Upper lobe of left lung (tissue), 4 donors: ENCODE measurements around the gene ZNF366.

Experiments
- EP300 ChIP-seq, 4 donors: sonication (generic); formaldehyde crosslinking; IDR thresholded peaks; one replicate each; pipeline ENCODE4 v1.5.1; 2017; ENCODE audit warnings: antibody characterized with exemption in 4 of 4, control low read depth in 2 of 4
- POLR2A ChIP-seq, 4 donors: fragments of 450-650 bp; IDR thresholded peaks; one replicate each; pipeline ENCODE4 v1.5.1; 2016 to 2017; ENCODE audit warnings: antibody characterized with exemption in 4 of 4, mild to moderate bottlenecking in 2 of 4
- POLR2AphosphoS5 ChIP-seq, 2 donors: sonication (generic); formaldehyde crosslinking; IDR thresholded peaks; one replicate each; pipeline ENCODE4 v1.5.1; 2017; ENCODE audit warnings: antibody characterized with exemption in 2 of 2
- TF ChIP-seq, protein P1 (sequence below), 6 experiments: fragments of 450-650 bp in 4 of 6; fragments of 200-600 bp in 2 of 6; sonication (generic) in 2 of 6; IDR thresholded peaks; one replicate each; pipeline ENCODE4 v1.5.1; 2016 to 2019; ENCODE audit warnings: antibody characterized with exemption in 6 of 6

DNA sequence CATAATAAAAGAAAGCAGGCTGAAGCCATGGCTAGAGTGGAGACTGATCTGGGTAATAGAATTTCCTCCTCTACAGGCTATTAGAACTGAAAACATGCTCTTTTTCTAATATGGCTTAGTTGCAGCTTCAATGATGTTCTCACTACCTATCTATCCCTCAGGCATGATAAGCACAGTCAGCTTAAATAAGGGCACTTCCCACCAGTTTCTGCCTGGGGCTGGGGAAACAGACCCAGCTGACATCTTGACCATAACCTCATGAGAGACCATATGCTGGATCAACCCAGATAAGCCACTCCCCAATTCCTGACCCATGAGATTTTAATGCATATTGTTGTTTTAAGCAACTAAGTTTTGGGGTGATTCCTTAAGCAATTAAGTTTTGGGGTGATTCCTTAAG, 81.2 kb downstream of the ZNF366 start:
- TF ChIP-seq, protein P1, sequence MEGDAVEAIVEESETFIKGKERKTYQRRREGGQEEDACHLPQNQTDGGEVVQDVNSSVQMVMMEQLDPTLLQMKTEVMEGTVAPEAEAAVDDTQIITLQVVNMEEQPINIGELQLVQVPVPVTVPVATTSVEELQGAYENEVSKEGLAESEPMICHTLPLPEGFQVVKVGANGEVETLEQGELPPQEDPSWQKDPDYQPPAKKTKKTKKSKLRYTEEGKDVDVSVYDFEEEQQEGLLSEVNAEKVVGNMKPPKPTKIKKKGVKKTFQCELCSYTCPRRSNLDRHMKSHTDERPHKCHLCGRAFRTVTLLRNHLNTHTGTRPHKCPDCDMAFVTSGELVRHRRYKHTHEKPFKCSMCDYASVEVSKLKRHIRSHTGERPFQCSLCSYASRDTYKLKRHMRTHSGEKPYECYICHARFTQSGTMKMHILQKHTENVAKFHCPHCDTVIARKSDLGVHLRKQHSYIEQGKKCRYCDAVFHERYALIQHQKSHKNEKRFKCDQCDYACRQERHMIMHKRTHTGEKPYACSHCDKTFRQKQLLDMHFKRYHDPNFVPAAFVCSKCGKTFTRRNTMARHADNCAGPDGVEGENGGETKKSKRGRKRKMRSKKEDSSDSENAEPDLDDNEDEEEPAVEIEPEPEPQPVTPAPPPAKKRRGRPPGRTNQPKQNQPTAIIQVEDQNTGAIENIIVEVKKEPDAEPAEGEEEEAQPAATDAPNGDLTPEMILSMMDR (IDR thresholded peaks at IDR 0.05), result no peak
- TF ChIP-seq POLR2A (IDR thresholded peaks at IDR 0.05) (no peak), EP300 (IDR thresholded peaks at IDR 0.05) (no peak), POLR2AphosphoS5 (IDR thresholded peaks at IDR 0.05) (no peak)
